ENCODE data around the gene MAD1L1.

The MAD1L1 gene

GRCh38 chr7:1913466-1914282 is 319.1 kb downstream of the MAD1L1 start:
- DNase-seq (ENCODE audit: low read depth) = no peak

GRCh38 chr7:1912593-1913465 is 319.9 kb downstream of the MAD1L1 start:
- peak; percentile 42 for DNase-seq (ENCODE audit: low read depth)

- no peak for DNase-seq (ENCODE audit: low read depth)
These were observed 321.2 kb downstream of the MAD1L1 start for GRCh38 chr7:1911571-1911970.

- no peak for DNase-seq (ENCODE audit: low read depth)
These were observed 321.9 kb downstream of the MAD1L1 start for GRCh38 chr7:1910827-1911226.

- DNase-seq (ENCODE audit: low read depth) = no peak
These were observed 322.6 kb downstream of the MAD1L1 start for GRCh38 chr7:1910081-1910685.

- DNase-seq (ENCODE audit: low read depth) = no peak
These were observed 323.3 kb downstream of the MAD1L1 start for GRCh38 chr7:1909476-1909875.

GRCh38 chr7:1908823-1909420 is 323.8 kb downstream of the MAD1L1 start:
- no peak for DNase-seq (ENCODE audit: low read depth)

- DNase-seq (ENCODE audit: low read depth) = no peak
These were observed 324.9 kb downstream of the MAD1L1 start for GRCh38 chr7:1907751-1908365.

- DNase-seq (ENCODE audit: low read depth) = no peak
These were observed 325.6 kb downstream of the MAD1L1 start for GRCh38 chr7:1906988-1907745.

GRCh38 chr7:1906087-1906830 is 326.5 kb downstream of the MAD1L1 start:
- no peak for DNase-seq (ENCODE audit: low read depth)

- no peak for DNase-seq (ENCODE audit: low read depth)
These were observed 330.4 kb downstream of the MAD1L1 start for GRCh38 chr7:1902231-1902855.

GRCh38 chr7:1901431-1902210 is 331.1 kb downstream of the MAD1L1 start:
- DNase-seq (ENCODE audit: low read depth) = no peak

- no peak for DNase-seq (ENCODE audit: low read depth)
These were observed 331.9 kb downstream of the MAD1L1 start for GRCh38 chr7:1900847-1901246.

- DNase-seq (ENCODE audit: low read depth) = no peak
These were observed 332.6 kb downstream of the MAD1L1 start for GRCh38 chr7:1899951-1900762.

GRCh38 chr7:1899196-1899595 is 333.5 kb downstream of the MAD1L1 start:
- DNase-seq (ENCODE audit: low read depth) = peak; percentile 58

GRCh38 chr7:1898628-1899185 is 334.0 kb downstream of the MAD1L1 start:
- DNase-seq (ENCODE audit: low read depth) = no peak

- DNase-seq (ENCODE audit: low read depth) = no peak
These were observed 334.7 kb downstream of the MAD1L1 start for GRCh38 chr7:1897861-1898627.

All from HS-5 (cell line).